Stimulated activated CD8-positive, alpha-beta memory T cell treated with anti-CD3 and anti-CD28 coated beads, Interleukin-7, amount 100 ng/mL, for 48 hours (primary cell): ENCODE data around the gene CPEB3.
"Not testable (repeated sequence)": the region's sequence is repeated elsewhere in the genome, so short reads cannot be mapped to it uniquely, and the experiment has no call there.

ENCODE experiments used
- DNase-seq, 2 donors: peaks; one replicate each; pipeline ENCODE4 v3.0.0-alpha.2; 2020; ENCODE audit warnings: low read depth in 1 of 2; ENCODE audit errors: extremely low read depth in 1 of 2

The CPEB3 gene

DNA sequence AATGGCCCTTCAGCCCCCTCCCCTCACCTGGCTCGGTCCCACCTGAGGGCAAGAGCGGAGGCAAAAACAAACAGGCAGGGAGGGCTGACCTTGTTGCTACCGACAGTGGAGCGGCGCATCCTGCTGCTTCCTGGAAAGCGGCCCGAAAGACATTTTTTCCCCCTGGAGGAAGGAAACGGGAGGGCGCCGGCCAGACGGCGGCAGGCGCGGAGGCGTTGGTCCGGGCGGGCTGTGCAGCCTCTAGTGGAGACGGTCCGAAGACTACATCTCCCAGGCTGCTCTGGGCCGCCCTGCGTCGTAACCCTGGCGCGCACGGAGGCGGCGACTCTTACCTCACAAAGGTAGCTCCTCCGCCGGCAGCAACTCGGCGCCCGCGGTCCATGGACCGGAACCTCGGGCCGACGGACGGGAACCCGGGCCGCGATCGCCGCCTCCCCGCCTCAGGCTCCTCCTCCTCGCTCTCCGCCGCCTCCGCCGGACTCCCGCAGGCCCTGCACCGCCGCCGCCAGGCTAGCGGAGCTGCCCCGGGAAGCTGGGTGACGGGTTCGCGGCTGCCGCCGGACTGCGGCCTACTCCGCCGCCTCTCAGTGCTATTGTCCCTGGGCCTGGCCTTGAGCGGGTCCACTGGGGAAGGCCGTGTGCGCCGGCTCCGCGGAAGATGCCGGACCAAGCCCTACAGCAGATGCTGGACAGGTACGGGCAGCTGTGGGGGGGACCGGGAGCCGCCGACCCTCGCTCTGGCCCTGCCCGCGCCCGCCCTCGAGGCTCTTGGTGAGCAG lies at the start of gene CPEB3, which contains the start of gene MARCHF5:
TSS of gene CPEB3 (minus strand) at position 242 of the 779 bp plus-strand sequence. CDS start 50,728 bp downstream, outside the sequence.
TSS of gene MARCHF5 (plus strand) at position 331 of the 779 bp plus-strand sequence. CDS start at position 659, 328 bp downstream.
- peak; percentile 84 to 90 for DNase-seq

DNA sequence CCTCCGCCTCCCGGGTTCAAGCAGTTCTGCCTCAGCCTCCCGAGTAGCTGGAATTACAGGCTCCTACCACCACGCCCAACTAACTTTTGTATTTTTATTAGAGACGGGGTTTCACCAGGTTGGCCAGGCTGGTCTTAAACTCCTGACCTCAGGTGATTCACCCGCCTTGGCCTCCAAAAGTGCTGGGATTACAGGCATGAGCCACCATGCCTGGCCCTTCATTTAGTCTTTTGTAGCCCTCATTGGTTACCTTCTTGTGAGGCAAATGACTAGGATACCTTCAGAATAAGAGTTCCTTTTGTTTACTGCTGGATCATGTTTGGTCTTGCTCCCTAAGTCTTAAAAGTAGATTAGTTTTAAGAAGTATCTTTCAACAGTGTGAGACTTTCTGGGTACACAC lies 39.0 kb upstream of the CPEB3 start:
- DNase-seq = not testable (repeated sequence)

DNA sequence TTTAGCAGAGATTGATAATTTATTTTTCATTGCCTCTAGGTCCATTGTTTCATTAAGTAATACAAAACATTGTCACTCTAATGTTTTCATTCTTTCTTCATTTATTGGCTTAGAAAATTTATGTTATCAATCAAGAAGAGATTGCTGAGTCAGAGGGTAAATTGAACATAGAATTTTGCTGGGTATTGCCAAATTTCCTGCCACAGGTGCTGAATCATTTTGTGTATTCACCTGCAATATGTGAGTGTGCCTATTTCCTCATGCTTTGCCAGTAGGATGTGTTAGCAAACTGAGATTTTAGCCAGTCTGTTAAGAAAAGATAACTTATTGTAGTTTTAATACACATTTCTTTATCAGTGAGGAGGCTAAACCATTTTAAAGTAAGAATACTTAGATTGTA lies 38.1 kb upstream of the CPEB3 start:
- DNase-seq = no peak

DNA sequence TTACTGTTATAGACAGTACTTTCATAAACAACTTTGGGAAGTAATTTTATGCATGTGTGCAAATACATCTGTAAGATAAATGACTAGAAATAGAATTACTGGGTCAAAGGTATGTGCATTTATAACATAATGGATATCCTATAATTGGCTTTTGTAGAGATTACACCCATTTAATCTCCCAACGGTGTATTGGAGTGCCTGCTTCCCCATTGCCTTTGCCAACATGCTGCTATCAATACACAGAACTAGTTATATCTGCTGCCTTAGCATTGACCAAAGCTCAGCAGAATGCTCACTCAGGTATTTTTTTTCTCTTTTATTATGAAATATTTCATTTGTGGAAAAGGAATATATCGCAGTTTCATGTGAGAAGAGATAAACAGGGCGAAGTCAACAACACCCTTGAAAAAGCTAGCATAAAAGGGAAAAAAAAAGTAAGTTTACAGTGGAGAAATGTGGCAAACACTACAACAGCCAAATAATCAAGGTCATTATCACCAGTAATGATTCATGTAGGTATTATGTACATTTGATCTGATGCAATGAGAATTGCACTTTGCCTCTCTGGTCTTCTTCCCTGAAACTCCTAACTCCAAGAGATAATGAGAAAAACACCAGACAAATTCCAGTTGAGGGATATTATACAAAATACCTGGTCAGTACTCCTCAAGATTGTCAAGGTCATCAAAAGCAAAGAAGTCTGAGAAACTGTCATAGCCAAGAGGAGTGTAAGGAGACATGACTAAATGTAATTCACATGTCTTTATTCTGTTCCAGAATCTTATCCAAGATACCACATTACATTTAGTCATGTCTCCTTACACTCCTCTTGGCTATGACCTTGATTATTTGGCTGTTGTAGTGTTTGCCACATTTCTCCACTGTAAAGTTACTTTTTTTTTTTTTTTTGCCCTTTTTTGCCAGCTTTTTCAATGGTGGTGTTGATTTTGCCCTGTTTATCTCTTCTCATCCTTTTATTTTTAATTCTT lies 36.9 kb upstream of the CPEB3 start:
- no peak for DNase-seq

DNA sequence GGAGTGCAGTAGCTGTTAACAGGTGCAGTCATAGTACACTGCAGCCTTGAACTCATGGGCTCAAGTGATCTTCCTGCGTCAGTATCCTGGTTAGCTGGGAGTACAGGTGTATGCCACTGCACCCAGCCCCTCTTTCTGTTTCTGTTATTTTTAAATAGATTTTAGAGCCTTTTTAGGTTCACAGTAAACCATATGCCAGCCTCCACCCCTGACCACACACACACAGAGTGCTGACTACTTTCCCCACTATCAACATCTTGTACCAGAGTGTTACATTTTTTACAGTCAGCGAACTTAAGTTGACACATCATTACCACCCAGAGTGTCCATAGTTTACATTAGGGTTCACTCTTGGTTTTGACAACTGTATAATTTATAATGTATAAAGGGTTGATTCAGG lies 32.2 kb upstream of the CPEB3 start:
- DNase-seq = no peak

DNA sequence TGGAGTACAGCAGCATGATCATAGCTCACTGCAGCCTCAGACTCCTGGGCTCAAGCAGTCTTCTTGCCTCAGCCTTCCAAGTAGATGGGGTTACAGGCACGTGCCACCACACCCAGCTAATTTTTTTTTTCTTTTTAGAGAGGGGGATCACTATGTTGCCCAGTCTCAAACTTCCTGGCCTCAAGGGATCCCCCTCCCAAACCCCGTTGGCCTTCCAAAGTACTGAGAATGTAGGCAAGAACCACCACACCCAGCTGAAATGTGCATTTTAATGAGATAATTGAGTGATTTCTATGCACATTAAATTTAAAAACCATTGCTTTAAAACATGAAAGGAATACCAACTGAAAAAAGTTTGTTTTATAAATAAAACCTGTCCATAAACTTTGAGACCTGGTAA lies 25.7 kb upstream of the CPEB3 start:
- DNase-seq = no peak

DNA sequence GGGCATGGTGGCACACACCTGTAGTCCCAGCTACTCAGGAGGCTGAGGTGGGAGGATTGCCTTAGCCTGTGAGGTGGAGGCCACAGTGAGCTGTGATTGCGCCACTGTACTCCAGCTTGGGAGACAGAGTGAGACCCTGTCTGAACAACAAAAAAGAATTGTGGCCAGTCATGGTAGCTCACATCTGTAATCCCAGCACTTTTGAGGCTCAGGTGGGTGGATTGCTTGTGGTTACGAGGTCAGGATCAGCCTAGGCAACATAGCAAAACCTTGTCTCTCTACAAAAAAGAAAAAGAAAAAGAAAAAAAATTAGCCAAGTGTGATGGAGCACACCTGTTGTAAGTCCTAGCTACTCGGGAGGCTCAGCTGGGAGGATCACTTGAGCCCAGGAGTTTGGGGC lies 22.9 kb upstream of the CPEB3 start:
- no peak for DNase-seq

DNA sequence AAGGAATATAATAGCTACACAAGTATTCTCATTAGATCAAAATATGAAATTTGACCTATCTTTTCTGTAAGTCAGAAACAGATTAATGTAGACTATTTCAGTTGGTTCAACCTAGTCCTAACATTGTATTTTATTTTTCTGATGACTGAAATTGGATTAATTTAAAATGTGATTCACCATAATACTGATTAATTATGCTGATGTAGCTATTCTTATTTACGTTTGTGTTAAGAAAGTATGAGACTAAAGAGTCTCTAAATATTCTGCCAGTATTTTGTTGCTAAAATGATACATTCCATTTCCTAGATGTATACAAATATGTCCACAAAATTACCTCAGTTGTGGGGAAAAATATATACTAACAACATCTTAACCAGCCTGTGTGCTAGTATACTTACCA lies 18.4 kb upstream of the CPEB3 start:
- no peak for DNase-seq

DNA sequence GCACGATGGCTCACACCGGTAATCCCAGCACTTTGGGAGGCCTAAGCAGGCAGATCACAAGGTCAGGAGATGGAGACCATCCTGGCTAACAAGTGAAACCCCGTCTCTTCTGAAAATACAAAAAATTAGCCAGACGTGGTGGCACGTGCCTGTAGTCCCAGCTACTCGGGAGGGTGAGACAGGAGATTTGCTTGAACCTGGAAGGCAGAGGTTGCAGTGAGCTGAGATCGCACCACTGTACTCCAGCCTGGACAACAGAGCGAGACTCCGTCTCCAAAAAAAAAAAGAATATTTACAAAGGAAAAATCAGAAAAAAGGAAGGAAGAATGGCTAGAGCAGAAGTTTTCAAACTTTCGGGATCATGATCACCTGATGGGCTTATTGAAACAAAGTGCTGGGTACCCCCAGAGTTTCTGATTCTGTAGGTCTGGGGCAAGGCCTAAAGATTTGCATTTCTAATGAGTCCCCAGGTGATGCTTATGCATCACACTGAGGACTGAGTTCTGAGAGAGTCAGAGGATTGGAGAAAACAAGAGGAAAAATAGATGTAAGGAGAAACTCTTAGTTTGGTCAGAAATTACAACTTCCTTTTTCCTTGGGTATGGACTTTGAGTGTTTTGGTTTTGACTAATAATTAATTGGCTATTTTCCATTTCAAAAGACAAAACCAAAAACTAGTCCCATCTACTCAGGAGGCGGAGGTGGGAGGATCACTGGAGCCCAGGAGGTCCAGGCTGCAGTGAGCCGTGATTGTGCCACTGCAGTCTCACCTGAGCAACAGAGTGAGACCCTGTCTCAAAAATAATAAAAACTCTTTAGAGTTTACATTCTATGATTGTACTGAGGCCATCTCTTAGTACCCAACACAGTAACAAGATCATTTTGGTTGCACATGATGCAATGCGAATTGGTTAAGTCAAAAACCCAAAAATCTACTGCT lies 14.5 kb upstream of the CPEB3 start:
- DNase-seq = no peak

DNA sequence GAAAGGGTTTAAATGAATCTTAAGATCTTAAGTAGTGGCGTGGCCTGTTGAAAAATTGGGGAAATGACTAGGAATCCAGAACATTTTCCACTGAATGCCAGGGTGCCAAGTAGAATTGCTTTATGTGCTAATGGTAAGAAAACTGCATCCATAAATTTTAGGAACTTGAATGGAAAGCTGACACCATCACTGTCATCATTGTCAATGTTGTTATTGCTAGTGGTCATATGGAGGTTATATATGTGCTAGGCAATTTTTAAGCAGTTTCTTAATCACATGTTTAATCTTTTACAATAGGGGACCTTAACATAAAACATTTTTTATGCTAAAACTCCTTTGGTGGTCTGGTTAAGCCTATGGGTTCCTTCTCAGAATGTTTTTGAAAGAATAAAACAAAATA lies 13.2 kb upstream of the CPEB3 start:
- no peak for DNase-seq

DNA sequence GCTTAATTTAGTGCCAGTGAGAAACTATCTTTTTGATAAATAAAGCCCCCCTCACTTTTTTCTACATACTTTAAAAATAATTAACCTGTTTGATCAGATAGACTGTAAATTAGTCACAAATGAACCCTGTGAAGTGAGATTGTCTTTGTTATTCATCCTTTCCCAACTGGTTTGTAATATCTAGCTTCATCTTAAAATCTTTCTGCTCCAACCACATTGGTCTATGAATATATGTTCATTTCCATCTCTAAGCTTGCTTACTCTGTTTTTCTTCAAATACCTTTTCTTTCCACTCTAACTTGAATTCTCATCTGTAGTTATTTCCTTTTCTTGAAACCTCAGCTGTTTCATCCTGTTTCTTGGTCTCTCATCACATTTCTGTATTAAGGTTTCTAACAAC lies 12.2 kb upstream of the CPEB3 start:
- DNase-seq = no peak

DNA sequence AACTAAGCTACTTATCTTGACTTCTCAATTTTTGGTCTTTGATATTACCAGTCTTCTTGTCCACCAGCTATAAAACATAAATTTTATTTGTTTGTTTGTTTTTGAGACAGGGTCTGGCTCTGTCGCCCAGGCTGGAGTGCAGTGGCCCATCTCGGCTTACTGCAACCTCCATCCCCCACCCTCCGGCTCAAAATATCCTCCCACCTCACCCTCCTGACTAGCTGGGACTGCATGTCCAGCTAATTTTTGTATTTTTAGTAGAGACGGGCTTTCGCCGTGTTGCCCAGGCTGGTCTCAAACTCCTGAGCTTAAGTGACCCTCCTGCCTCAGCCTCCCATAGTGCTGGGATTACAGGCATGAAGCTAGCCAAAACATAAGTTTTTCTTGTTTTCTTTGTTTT lies 7.6 kb upstream of the CPEB3 start:
- no peak for DNase-seq

DNA sequence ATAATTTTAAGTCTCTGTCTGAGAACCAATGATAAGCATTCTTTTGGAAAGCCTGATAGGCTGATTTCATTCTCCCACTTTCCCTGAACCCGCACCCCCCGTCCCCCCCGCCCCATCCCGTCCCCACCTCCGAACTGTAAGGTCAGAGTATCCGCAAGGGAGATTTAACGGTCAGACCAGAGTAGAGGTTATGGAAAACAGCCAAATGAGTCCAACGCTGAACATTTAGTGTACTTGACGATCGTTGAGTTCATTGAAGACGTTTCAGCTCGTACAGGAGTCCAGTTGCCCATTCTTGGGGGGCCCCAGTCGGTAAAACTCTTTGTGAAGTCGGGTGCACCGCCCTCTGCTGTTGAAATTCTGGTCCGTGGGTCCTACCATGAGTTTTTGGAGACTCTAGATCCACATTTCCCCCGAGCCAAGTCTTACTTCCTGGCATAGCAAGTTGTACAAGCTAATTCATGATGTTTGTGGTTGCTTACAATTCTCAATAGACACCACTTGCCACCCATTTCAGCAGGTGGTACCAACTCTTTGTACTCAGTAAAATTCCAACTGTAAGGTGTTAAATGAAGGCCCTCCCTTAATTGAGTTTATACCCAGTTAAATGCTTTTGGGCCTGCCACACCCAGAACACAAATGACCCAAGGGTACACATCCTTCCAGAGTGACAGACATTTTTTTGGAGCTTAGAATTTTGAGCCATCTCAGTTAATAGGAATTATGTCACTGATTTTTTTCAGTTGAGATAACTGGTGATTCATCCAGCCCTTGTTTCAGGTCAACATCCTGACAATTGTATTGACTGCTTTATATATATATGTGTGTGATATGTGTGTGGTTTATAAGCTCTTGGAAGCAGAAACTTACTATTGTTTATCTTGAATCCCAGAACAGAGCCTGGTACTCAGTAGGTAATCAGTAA lies 1.3 kb upstream of the CPEB3 start:
- DNase-seq = peak in 1 of 2 donors; percentile 35

DNA sequence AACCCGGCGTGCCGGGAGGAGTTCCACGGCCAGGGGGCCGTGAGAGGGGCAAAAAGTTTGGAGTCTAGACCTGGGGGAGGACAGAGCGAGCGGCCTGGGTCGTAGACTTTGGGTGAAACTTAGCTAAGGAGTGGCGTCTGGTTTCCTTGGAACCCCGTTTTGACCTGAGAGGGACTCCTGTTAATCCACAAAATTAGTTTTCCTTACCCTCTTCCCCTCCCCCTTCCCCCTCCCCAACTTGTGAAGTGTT lies 663 bp upstream of the CPEB3 start:
- no peak for DNase-seq

DNA sequence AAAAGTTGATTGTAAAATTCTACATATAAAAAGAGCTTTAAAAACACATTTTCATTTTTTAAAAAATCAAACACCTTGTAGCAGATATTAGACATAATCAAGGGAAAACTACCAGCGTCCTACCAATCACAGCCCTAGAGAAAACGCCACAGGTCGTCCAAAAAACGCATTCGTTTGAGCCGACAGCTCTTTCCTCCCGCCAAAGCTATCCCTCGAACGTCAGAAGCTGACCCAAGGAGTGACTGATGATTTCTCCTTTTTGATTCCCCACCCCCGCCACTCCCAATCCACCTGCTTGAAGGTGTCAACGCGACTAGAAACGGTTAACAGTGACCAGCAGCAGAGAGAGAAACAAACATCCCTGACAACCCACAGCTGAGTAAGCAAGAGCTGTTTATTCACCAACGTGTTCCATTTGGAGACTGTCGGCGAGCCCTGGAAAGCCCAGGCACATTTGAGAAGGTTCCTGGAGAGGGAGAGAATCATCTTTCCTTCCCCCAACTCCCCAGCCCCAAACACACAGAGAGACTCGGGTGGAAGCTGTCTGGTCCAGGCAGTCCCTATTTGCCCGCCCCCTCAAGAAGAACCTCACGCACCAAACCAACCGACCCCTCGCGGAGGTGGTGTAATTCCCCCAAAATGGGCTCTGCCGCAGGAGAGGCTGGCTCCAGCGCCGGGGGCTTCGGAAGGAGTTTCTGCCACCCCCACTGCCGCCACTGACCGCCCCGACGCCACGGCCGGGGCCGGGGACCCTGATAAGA lies 622 bp downstream of the CPEB3 start:
- DNase-seq = no peak

DNA sequence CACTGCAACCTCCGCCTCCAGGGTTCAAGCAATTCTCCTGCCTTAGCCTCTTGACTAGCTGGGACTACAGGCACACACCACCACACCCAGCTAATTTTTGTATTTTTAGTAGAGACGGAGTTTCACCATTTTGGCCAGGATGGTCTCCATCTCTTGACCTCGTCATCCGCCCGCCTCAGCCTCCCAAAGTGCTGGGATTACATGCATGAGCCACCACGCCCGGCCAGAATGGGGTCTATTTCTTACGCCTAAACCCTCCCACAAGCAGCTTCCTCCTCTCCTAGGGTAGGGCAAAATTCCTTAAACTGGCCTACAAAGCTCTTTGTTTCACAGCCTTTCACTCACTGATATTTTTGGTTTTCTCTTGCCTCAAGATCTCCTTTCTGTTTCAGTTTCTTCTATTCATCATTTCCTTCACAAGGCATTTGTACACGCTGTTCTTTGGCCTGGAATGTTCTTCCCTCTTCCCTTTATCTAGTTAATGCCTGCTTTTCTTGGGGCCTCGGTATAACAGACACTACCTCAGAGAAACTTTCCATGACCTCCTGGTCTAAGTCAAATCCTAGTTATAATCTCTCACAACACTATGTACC lies 6.7 kb downstream of the CPEB3 start:
- DNase-seq = no peak

DNA sequence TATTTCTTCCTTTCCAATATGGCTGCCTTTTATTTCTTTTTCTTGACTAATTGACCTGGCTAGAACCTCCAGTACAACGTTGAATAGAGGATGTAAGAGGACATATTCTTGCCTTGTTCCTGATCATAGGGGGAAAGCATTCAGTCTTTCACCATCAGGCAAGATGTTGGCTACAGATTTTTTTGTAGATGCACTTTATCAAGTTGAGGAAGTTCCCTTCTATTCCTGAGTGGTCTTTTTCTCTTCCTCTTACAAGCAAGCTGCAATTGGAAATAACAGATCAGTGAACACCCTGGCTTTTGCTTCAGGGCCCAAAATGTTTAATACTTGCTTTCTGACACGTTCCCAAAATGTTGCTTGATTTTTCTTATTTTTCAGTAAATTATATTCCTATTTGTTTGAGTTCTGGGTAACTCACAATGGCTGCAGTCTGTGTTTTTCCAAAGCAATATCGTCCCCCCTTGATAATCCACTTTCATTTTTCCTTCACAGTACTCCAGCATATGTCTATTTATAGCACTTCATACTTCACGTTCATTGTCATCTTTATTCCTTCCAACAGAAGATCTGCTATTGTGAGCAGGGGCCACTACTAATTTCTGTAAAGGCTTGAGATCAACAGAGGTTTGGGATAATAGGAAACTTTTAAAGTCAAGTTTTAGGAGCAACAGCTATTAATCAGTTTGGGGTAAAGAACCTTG lies 11.7 kb downstream of the CPEB3 start:
- no peak for DNase-seq

DNA sequence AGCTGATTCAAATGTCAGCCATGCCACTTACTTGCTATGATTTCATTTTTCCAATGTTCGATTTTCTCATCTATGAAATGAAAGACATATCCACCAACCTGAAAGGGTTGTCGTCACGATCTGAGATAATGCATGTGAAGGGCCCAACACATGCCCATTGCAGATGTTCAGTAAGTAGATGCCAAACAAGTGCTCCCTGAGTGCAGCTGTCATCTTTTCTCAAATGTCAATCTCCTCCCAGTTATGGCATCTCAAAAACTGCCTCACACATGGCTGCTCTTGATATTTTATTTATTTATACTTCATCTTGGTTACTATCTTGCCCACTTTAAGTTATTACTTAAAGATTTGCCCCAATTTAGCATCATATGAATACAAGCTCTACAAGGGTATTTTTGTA lies 16.8 kb downstream of the CPEB3 start:
- no peak for DNase-seq
